ACC112 (cell line): Measurements from ENCODE around the gene PRICKLE3.
A peak's percentile ranks its signal among the peaks of the same experiment; 100 is the strongest.

Experiments
- H2AFZ ChIP-seq: fragments of 200-600 bp; sonication (generic); one replicate; pipeline ENCODE4 v1.6.0; 2017; ENCODE audit warnings: antibody characterized with exemption, low read length; ENCODE audit not compliant: unreplicated experiment
- H3K27ac ChIP-seq: fragments of 200-600 bp; sonication (generic); 2 replicates; pipeline ENCODE4 v1.5.1; 2014; ENCODE audit warnings: low read depth, mild to moderate bottlenecking, antibody characterized with exemption, low read length, moderate library complexity
- H3K27me3 ChIP-seq: fragments of 200-600 bp; sonication (generic); 2 replicates; pipeline ENCODE4 v1.6.1; 2014; ENCODE audit warnings: mild to moderate bottlenecking, antibody characterized with exemption, low read length, moderate library complexity, mixed read lengths; ENCODE audit not compliant: insufficient read depth
- H3K36me3 ChIP-seq: fragments of 200-600 bp; sonication (generic); 2 replicates; pipeline ENCODE4 v1.6.1; 2016; ENCODE audit warnings: mild to moderate bottlenecking, antibody characterized with exemption, low read length, moderate library complexity, mixed read lengths; ENCODE audit not compliant: insufficient read depth
- H3K4me1 ChIP-seq: fragments of 200-600 bp; sonication (generic); one replicate; pipeline ENCODE4 v1.6.1; 2016; ENCODE audit warnings: low read length, mixed read lengths; ENCODE audit not compliant: insufficient read depth, unreplicated experiment, control insufficient read depth
- H3K4me3 ChIP-seq: fragments of 200-600 bp; sonication (generic); 2 replicates; pipeline ENCODE4 v1.5.1; 2014; ENCODE audit warnings: mild to moderate bottlenecking, low read depth, low read length
- H3K79me2 ChIP-seq: fragments of 200-600 bp; sonication (generic); one replicate; pipeline ENCODE4 v1.6.0; 2016; ENCODE audit warnings: low read length; ENCODE audit not compliant: control insufficient read depth, unreplicated experiment, insufficient read depth

PRICKLE3 gene

DNA sequence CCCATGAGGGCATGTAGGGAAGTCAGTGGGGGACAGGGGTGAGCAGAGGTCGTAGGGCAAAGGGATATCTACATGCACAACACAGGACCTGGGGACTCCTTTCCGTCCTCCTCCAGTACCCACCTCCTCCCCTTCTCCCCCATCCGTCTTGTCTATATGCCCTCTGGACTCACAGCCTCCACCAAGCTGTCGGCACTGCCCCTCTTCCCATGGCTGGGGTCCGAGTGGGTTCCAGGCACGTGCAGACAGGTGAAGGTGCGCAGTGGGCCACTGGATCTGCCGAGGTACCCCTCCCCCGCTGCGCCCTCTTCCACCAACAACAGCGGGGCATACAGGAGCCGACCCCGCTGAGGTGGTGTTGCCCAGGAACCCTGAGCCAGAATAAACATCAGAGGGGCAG, 19.3 kb upstream of the PRICKLE3 start:
- no peaks in the 10 kb centered on the region for H3K27me3 ChIP-seq
- no peaks in the 10 kb centered on the region for H3K4me1 ChIP-seq
- H2AFZ ChIP-seq: no peak overlapping the region
- no peak overlapping the region for H3K27ac ChIP-seq
- no peak overlapping the region for H3K4me3 ChIP-seq
- no peaks in the 10 kb centered on the region for H3K36me3 ChIP-seq
- no peaks in the 10 kb centered on the region for H3K79me2 ChIP-seq

- H3K4me3 ChIP-seq: no peak overlapping the region
- H3K27me3 ChIP-seq: no peaks in the 10 kb centered on the region
- H2AFZ ChIP-seq: no peak overlapping the region
- no peak overlapping the region for H3K27ac ChIP-seq
- no peaks in the 10 kb centered on the region for H3K36me3 ChIP-seq
- no peaks in the 10 kb centered on the region for H3K79me2 ChIP-seq
- no peaks in the 10 kb centered on the region for H3K4me1 ChIP-seq
These were observed 18.5 kb upstream of the PRICKLE3 start for GRCh38 chrX:49204709-49205108.

- H3K36me3 ChIP-seq: no peaks in the 10 kb centered on the region
- no peaks in the 10 kb centered on the region for H3K4me1 ChIP-seq
- no peaks in the 10 kb centered on the region for H3K79me2 ChIP-seq
- H3K4me3 ChIP-seq: no peak overlapping the region
- no peak overlapping the region for H2AFZ ChIP-seq
- H3K27ac ChIP-seq: no peak overlapping the region
- H3K27me3 ChIP-seq: 0 out of 2 replicates have a peak, but pooled peaks cover under 1% of the 10 kb centered on the region
These were observed 17.8 kb upstream of the PRICKLE3 start for GRCh38 chrX:49204017-49204416.

GRCh38 chrX:49203536-49203935, 17.4 kb upstream of the PRICKLE3 start:
- Histone ChIP-seq H3K36me3 (no peaks in the 10 kb centered on the region), H3K27ac (no peak overlapping the region), H2AFZ (no peak overlapping the region), H3K79me2 (no peaks in the 10 kb centered on the region), H3K4me1 (peaks cover 3% of the 10 kb centered on the region), H3K27me3 (peaks cover 5% of the 10 kb centered on the region; the same call in 1 of the 2 replicates), H3K4me3 (no peak overlapping the region)

DNA sequence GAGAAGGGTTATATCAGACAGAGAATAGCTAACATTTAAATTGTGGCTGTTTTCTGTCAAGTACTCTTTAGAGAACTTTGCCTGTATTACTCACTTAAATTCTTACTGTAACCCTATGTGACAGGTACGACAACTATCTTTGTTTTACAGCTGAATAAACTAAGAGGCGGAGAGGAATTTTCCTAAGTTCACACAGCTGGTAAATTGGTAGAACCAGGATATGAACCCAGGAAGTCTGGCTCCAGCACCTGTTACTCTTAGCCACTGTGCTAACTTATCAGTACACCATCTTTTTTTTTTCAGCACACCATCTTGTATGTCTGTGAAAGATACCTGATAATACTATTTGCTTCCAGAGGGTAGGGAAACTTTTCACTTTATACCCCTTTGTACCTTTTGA, 15.8 kb upstream of the PRICKLE3 start:
- Histone ChIP-seq H3K36me3 (no peaks in the 10 kb centered on the region), H3K4me3 (no peak overlapping the region), H3K79me2 (no peaks in the 10 kb centered on the region), H2AFZ (no peak overlapping the region), H3K27ac (no peak overlapping the region), H3K27me3 (peaks cover 5% of the 10 kb centered on the region; the same call in 1 of the 2 replicates), H3K4me1 (peaks cover 3% of the 10 kb centered on the region)

- Histone ChIP-seq H3K27ac (no peak within 1 kb of the TSS), H3K4me1 (peaks cover 3% of the 10 kb centered on the region), H2AFZ (peak within 1 kb of the TSS; percentile 96), H3K27me3 (peaks cover 5% of the 10 kb centered on the region; the same call in 1 of the 2 replicates), H3K4me3 (peak within 1 kb of the TSS; percentile 71), H3K36me3 (no peaks in the 10 kb centered on the region), H3K79me2 (no peaks in the 10 kb centered on the region)
These were observed 14.0 kb upstream of the PRICKLE3 start, which contains the start of gene SYP for GRCh38 chrX:49199906-49200771. SYP (minus strand) TSS chrX:49200193; CDS start chrX:49200186, 7 bp downstream.

GRCh38 chrX:49199315-49199595, 13.1 kb upstream of the PRICKLE3 start:
- Histone ChIP-seq H3K27ac (no peak overlapping the region), H2AFZ (no peak overlapping the region), H3K4me3 (no peak overlapping the region), H3K79me2 (no peaks in the 10 kb centered on the region), H3K27me3 (peaks cover 5% of the 10 kb centered on the region; the same call in 1 of the 2 replicates), H3K4me1 (peaks cover 3% of the 10 kb centered on the region), H3K36me3 (no peaks in the 10 kb centered on the region)

DNA sequence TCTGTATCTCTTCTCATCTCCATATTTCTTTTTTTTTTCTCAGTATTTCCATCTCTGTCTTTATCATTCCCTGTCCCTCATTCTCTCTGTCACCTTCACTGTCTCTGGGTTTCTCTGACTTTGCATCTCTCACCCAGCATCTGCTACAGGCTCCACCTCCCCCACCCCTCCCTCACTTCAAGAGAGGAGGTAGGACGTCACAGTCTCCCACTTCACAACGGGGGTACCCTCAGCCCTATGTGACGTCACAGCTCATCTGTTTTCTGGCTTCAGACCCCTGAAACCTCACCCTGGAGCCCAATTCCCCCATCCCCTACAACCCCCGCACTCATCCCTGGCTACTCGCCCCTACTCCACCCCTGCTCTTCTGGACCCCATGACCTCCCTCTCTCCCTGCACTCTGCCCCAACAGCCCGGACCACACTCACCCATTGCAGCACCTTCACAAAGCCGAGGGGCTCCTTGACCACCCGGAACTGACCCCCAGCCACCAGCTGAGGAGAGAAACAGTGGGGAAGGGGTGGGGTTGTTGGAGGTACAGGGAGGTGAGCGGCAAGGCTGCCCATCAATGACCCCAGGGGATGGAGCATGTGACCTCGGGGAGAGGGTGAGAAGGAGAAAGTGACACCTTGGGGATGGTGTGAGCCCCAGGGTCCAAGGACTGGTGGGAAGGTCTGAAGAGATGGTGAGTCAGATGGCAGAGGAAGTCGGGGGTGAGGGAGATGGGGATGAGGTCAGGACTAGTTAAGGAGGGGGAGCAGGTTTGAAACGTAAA, 12.6 kb upstream of the PRICKLE3 start:
- Histone ChIP-seq H3K4me1 (peaks cover 3% of the 10 kb centered on the region), H3K4me3 (no peak overlapping the region), H3K27ac (no peak overlapping the region), H2AFZ (no peak overlapping the region), H3K79me2 (no peaks in the 10 kb centered on the region), H3K36me3 (no peaks in the 10 kb centered on the region), H3K27me3 (peaks cover 5% of the 10 kb centered on the region; the same call in 1 of the 2 replicates)

DNA sequence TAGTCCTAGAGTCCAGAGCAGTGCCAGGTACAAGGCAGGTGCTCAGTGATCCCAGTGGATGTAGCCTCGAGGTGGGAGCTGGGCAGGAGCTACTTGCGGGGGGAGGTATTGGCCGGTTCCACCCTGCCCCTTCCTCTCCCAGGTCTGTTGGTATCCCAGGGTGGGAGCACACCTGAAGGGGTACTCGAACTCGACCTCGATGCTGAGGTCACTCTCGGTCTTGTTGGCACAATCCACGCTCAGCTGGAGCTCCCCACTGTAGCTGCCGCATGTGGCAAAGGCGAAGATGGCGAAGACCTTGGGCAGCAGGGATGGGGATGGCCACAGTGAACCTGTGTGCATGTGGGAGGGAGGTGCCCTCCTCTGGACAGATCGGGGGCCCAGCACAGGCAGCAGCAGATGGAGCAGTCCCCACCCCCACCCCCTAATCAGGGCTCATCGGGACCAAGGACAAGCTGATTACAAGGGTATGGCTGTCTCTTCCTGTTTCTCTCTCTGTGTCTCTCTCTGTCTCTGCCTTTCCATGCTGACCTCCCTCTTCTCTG, 11.4 kb upstream of the PRICKLE3 start:
- H2AFZ ChIP-seq: no peak overlapping the region

GRCh38 chrX:49193542-49193964, 7.4 kb upstream of the PRICKLE3 start:
- Histone ChIP-seq H2AFZ (no peak overlapping the region), H3K27ac (no peak overlapping the region)

More for the DNA sequence above, 11.4 kb upstream of the PRICKLE3 start:
- H3K4me1 ChIP-seq: peaks cover 3% of the 10 kb centered on the region
- H3K36me3 ChIP-seq: no peaks in the 10 kb centered on the region
- H3K79me2 ChIP-seq: no peaks in the 10 kb centered on the region
- peaks cover 5% of the 10 kb centered on the region; the same call in 1 of the 2 replicates for H3K27me3 ChIP-seq
- no peak overlapping the region for H3K4me3 ChIP-seq
- no peak overlapping the region for H3K27ac ChIP-seq

More at GRCh38 chrX:49193542-49193964, 7.4 kb upstream of the PRICKLE3 start:
- H3K4me3 ChIP-seq: no peak overlapping the region
- no peaks in the 10 kb centered on the region for H3K27me3 ChIP-seq
- no peaks in the 10 kb centered on the region for H3K36me3 ChIP-seq
- H3K79me2 ChIP-seq: no peaks in the 10 kb centered on the region
- peaks cover 4% of the 10 kb centered on the region for H3K4me1 ChIP-seq
